GM23248 (cell line): ENCODE measurements around the gene TUG1. TPM values are rescaled to one million over a fixed set of nuclear protein-coding genes. Genes with fewer than 3 reads are reported as not detected.

Experiments
- DNase-seq: peaks from one replicate; pipeline ENCODE4 v3.0.0-alpha.2; 2015
- H2AFZ ChIP-seq: fragments of 200-600 bp; sonication (generic); 2 replicates; pipeline ENCODE4 v1.6.1; 2016; ENCODE audit warnings: antibody characterized with exemption
- H3F3A ChIP-seq: fragments of 200-600 bp; sonication (generic); 2 replicates; pipeline ENCODE4 v1.6.1; 2016; ENCODE audit warnings: mild to moderate bottlenecking, antibody characterized with exemption, mixed run types; ENCODE audit not compliant: insufficient read depth
- H3K27ac ChIP-seq: fragments of 200-600 bp; sonication (generic); 2 replicates; pipeline ENCODE4 v1.5.1; 2016; ENCODE audit warnings: mild to moderate bottlenecking
- H3K27me3 ChIP-seq: fragments of 200-600 bp; sonication (generic); replicated peaks from 2 replicates; pipeline ENCODE4 v1.6.1; 2016; ENCODE audit warnings: mild to moderate bottlenecking; ENCODE audit not compliant: insufficient read depth
- H3K36me3 ChIP-seq: fragments of 200-600 bp; sonication (generic); 2 replicates; pipeline ENCODE4 v1.6.1; 2016; ENCODE audit warnings: low read depth, mild to moderate bottlenecking
- H3K4me1 ChIP-seq: fragments of 200-600 bp; sonication (generic); 2 replicates; pipeline ENCODE4 v1.6.1; 2016; ENCODE audit warnings: mild to moderate bottlenecking; ENCODE audit not compliant: insufficient read depth
- H3K4me2 ChIP-seq: fragments of 200-600 bp; sonication (generic); one replicate; pipeline ENCODE4 v1.6.1; 2016; ENCODE audit warnings: mild to moderate bottlenecking; ENCODE audit not compliant: unreplicated experiment
- H3K4me3 ChIP-seq: fragments of 200-600 bp; sonication (generic); 2 replicates; pipeline ENCODE4 v1.5.1; 2016; ENCODE audit warnings: mild to moderate bottlenecking
- H3K79me2 ChIP-seq: fragments of 200-600 bp; sonication (generic); 2 replicates; pipeline ENCODE4 v1.6.1; 2016; ENCODE audit warnings: mild to moderate bottlenecking; ENCODE audit not compliant: insufficient read depth
- H3K9ac ChIP-seq: fragments of 200-600 bp; sonication (generic); 2 replicates; pipeline ENCODE4 v1.6.1; 2016; ENCODE audit warnings: mild to moderate bottlenecking
- H3K9me2 ChIP-seq: fragments of 200-600 bp; sonication (generic); 2 replicates; pipeline ENCODE4 v1.6.1; 2016; ENCODE audit warnings: mixed run types, mild to moderate bottlenecking, moderate library complexity; ENCODE audit not compliant: insufficient read depth
- H3K9me3 ChIP-seq: fragments of 200-600 bp; sonication (generic); one replicate; pipeline ENCODE4 v1.6.1; 2017; ENCODE audit warnings: low read depth
- H4K20me1 ChIP-seq: fragments of 200-600 bp; sonication (generic); 2 replicates; pipeline ENCODE4 v1.6.0; 2016; ENCODE audit not compliant: insufficient read depth
- EZH2 ChIP-seq: fragments of 200-600 bp; sonication (generic); IDR thresholded peaks from 2 replicates; pipeline ENCODE4 v1.6.1; 2018; ENCODE audit warnings: antibody characterized with exemption, mild to moderate bottlenecking; ENCODE audit not compliant: insufficient read depth, poor library complexity, severe bottlenecking
- EZH2phosphoT487 ChIP-seq: fragments of 200-600 bp; sonication (generic); IDR thresholded peaks from 2 replicates; pipeline ENCODE4 v1.6.1; 2018; ENCODE audit warnings: antibody characterized with exemption, moderate library complexity, mild to moderate bottlenecking, low read depth; ENCODE audit not compliant: insufficient read depth
- WGBS, 2 experiments: methylation state at CpG; one replicate each; pipeline ENCODE4 v1.1.6; 2015 to 2017; ENCODE audit warnings: low lambda C conversion rate in 2 of 2, low coverage in 1 of 2; ENCODE audit errors: missing lambda C conversion rate in 2 of 2; 5-methylcytosine and 5-hydroxymethylcytosine counted together
- in situ Hi-C: fragments of 300-500 bp; cut with MboI; formaldehyde crosslinking; loops from 2 replicates; pipeline ENCODE4 v1.15.0; 2020
- polyA plus RNA-seq: library from polyadenylated mRNA; unstranded; fragments of >200 nt; fragmentation: Nextera tagmentation; extraction: Ambion mirVana; gene quantifications from 2 replicates; pipeline ENCODE4 v1.2.1, GENCODE V29; 2016
- total RNA-seq: library from RNA; depleted of rRNA; stranded (reverse); fragments of >200 nt; shearing (Covaris generic); gene quantifications from 2 replicates; pipeline ENCODE4 v1.2.3, GENCODE V29; 2014

TUG1 gene
- total and polyA plus RNA-seq, 2 experiments from 2014 or later = 26.6 to 65.9 TPM

DNA sequence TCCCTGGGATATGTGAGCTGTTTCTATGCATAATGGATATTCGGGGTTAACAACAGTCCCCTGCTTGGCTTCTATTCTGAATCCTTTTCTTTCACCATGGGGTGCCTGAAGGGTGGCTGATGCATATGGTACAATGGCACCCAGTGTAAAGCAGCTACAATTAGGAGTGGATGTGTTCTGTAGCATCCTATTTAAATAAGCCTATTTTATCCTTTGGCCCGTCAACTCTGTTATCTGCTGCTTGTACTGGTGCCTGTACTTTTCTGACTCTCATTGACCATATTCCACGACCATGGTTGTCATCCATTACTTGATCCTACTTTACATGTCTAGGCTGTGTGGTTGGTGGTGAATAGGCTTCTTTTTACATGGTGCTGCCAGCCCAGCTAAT lies 1.3 kb downstream of the TUG1 start:
- Histone ChIP-seq H2AFZ (0 out of 2 replicates have a peak overlapping the region, but pooled peaks have one; percentile 87), H3K9ac (peak overlapping the region; percentile 94), H3K4me2 (peak overlapping the region; percentile 90), H3K4me1 (peaks cover 43% of the 10 kb centered on the region), H4K20me1 (peaks cover 29% of the 10 kb centered on the region; the same call in 1 of the 2 replicates), H3K36me3 (peaks cover 51% of the 10 kb centered on the region), H3K79me2 (peaks cover 93% of the 10 kb centered on the region), H3K9me3 (no peaks in the 10 kb centered on the region), H3K9me2 (no peaks in the 10 kb centered on the region), H3K27ac (no peak overlapping the region), H3K27me3 (no peaks in the 10 kb centered on the region), H3K4me3 (peak overlapping the region; percentile 88), H3F3A (0 out of 2 replicates have a peak, but pooled peaks cover 10% of the 10 kb centered on the region)
- WGBS, 2 experiments = 87 to 93% methylated on average over 3 of the region's 3 CpGs
- in situ Hi-C loops = no loop called here
- peak; percentile 13 for DNase-seq
- no peak for TF ChIP-seq EZH2
- no peak for TF ChIP-seq EZH2phosphoT487

DNA sequence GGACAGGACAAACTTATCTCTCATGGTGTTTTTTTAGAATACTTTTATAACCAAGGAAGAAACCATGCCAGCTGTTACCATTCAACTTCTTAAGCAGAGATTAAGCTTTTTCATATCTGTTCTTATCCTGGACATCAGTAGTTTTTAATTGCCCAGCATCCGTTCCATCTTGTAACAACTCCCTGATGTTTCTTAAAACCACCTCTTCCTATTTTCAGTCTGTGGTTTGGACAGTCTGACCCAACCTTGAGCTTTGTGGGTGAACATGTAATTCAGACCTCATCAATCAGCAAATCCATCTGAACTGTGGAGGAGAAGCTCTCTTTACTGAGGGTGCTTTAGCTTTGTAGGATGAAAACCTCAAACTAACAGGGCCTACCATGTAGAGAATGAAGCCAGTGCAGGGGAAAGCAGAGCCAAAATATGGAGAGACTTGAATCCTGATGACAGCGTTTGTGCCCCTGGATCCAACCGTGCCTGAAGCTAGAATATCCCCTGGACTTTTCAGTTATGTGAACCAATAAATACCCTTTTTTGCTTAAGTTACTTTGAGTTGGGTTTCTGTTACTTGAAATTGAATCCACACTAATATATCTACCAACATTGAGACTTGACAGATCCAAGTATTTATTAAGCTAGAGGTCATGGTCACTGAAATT lies 9.4 kb downstream of the TUG1 start:
- in situ Hi-C loops = no loop called here
- no peak overlapping the region for H3K4me3 ChIP-seq
- no peak overlapping the region for H3K4me2 ChIP-seq
- peaks cover 55% of the 10 kb centered on the region for H3K79me2 ChIP-seq
- H3K27me3 ChIP-seq = no peaks in the 10 kb centered on the region
- no peak for DNase-seq
- no peaks in the 10 kb centered on the region for H3K9me3 ChIP-seq
- no peak overlapping the region for H3K9ac ChIP-seq
- peaks cover 10% of the 10 kb centered on the region; the same call in 1 of the 2 replicates for H4K20me1 ChIP-seq
- H3K36me3 ChIP-seq = peaks cover 28% of the 10 kb centered on the region
- WGBS, 2 experiments = 94 to 98% methylated on average over 3 of the region's 3 CpGs
- H3F3A ChIP-seq = peaks cover 38% of the 10 kb centered on the region; the same call in 1 of the 2 replicates
- no peaks in the 10 kb centered on the region for H3K9me2 ChIP-seq
- no peak overlapping the region for H2AFZ ChIP-seq
- no peaks in the 10 kb centered on the region for H3K4me1 ChIP-seq
- TF ChIP-seq EZH2phosphoT487 (no peak), EZH2 (no peak)
- no peak overlapping the region for H3K27ac ChIP-seq

DNA sequence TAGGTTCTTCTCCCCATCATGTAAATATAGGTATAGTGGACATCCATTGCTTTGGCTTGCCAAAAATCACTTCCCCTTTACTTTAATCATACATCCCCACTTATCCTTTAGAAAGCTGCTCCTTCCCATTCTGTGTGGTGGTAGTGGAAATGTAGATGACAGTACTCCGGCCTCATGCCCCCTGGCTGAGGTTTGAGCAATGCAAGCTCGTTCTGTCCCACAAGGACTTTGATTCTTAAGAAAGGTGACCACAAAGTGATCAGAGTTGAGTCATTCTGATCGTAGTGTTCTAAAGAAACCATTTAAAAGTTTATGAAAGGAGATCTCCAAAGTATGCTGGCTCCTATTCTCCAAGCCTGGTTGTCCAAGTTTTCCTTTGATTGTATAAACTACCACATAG lies 10.9 kb downstream of the TUG1 start:
- peaks cover 13% of the 10 kb centered on the region for H3K36me3 ChIP-seq
- H3K4me2 ChIP-seq = no peak overlapping the region
- 97% methylated on average over 3 of the region's 3 CpGs for WGBS, 2 experiments
- H2AFZ ChIP-seq = no peak overlapping the region
- no peak overlapping the region for H3K27ac ChIP-seq
- 0 out of 2 replicates have a peak, but pooled peaks cover 4% of the 10 kb centered on the region for H4K20me1 ChIP-seq
- no peak overlapping the region for H3K9ac ChIP-seq
- H3F3A ChIP-seq = peaks cover 41% of the 10 kb centered on the region; the same call in 1 of the 2 replicates
- no peaks in the 10 kb centered on the region for H3K9me3 ChIP-seq
- H3K4me3 ChIP-seq = no peak overlapping the region
- no peaks in the 10 kb centered on the region for H3K4me1 ChIP-seq
- no peaks in the 10 kb centered on the region for H3K27me3 ChIP-seq
- H3K9me2 ChIP-seq = no peaks in the 10 kb centered on the region
- DNase-seq = no peak
- in situ Hi-C loops = no loop called here
- peaks cover 40% of the 10 kb centered on the region for H3K79me2 ChIP-seq
- TF ChIP-seq EZH2 (no peak), EZH2phosphoT487 (no peak)

DNA sequence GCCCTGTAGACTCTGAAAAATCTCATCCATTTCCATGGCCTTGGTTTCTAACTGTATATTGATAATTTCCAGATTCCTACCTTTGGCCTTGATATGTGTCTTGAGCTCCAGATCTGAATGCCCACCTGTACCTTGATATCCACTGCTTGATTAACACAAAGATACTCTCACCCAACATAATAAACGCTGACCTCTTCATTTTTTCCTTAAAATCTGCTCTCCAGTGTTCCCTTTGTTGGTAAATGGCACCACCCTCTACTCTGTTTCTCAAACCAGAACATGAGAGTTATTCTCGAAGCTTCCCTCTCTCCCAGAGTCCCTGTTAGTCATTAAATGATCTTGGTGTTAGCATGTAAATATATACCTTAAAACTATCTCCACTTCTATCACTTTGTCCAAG lies 13.4 kb downstream of the TUG1 start:
- 72 to 75% methylated on average over 2 of the region's 2 CpGs for WGBS, 2 experiments

More for the DNA sequence above, 13.4 kb downstream of the TUG1 start:
- peaks cover 14% of the 10 kb centered on the region for H3K79me2 ChIP-seq
- no peak overlapping the region for H2AFZ ChIP-seq
- in situ Hi-C loops = no loop called here
- no peaks in the 10 kb centered on the region for H3K36me3 ChIP-seq
- TF ChIP-seq EZH2phosphoT487 = no peak
- no peak for TF ChIP-seq EZH2
- H3K9ac ChIP-seq = no peak overlapping the region
- H3F3A ChIP-seq = peaks cover 29% of the 10 kb centered on the region; the same call in 1 of the 2 replicates
- no peaks in the 10 kb centered on the region for H3K4me1 ChIP-seq
- no peak for DNase-seq
- 0 out of 2 replicates have a peak, but pooled peaks cover 4% of the 10 kb centered on the region for H4K20me1 ChIP-seq
- H3K27me3 ChIP-seq = no peaks in the 10 kb centered on the region
- H3K27ac ChIP-seq = no peak overlapping the region
- no peak overlapping the region for H3K4me2 ChIP-seq
- no peaks in the 10 kb centered on the region for H3K9me2 ChIP-seq
- H3K9me3 ChIP-seq = no peaks in the 10 kb centered on the region
- H3K4me3 ChIP-seq = no peak overlapping the region
